ENCODE results near the gene CLIC5.

The CLIC5 gene

GRCh38 chr6:45991189-45991588 lies 24.5 kb downstream of the CLIC5 start:
- DNase-seq, result peak; percentile 27

- DNase-seq, result no peak
These were observed 25.5 kb downstream of the CLIC5 start for GRCh38 chr6:45990162-45990561.

GRCh38 chr6:45988635-45989034 lies 27.0 kb downstream of the CLIC5 start:
- DNase-seq, result no peak

- no peak for DNase-seq
These were observed 27.8 kb downstream of the CLIC5 start for GRCh38 chr6:45987856-45988255.

GRCh38 chr6:45986746-45987274 lies 28.9 kb downstream of the CLIC5 start:
- no peak for DNase-seq

- DNase-seq, result peak; percentile 17
These were observed 30.8 kb downstream of the CLIC5 start for GRCh38 chr6:45984788-45985425.

- DNase-seq, result no peak
These were observed 31.3 kb downstream of the CLIC5 start for GRCh38 chr6:45984347-45984746.

GRCh38 chr6:45983062-45983461 lies 32.6 kb downstream of the CLIC5 start:
- no peak for DNase-seq

GRCh38 chr6:45982280-45983036 lies 33.2 kb downstream of the CLIC5 start:
- peak; percentile 42 for DNase-seq

- DNase-seq, result no peak
These were observed 34.6 kb downstream of the CLIC5 start for GRCh38 chr6:45981046-45981445.

- DNase-seq, result no peak
These were observed 36.3 kb downstream of the CLIC5 start for GRCh38 chr6:45979311-45979710.

GRCh38 chr6:45974596-45974995 lies 41.1 kb downstream of the CLIC5 start:
- DNase-seq, result no peak

- no peak for DNase-seq
These were observed 42.7 kb downstream of the CLIC5 start for GRCh38 chr6:45972795-45973503.

- DNase-seq, result no peak
These were observed 44.4 kb downstream of the CLIC5 start for GRCh38 chr6:45971287-45971686.

GRCh38 chr6:45970326-45970725 lies 45.3 kb downstream of the CLIC5 start:
- DNase-seq, result peak; percentile 19

- no peak for DNase-seq
These were observed 45.8 kb downstream of the CLIC5 start for GRCh38 chr6:45969883-45970282.

GRCh38 chr6:45969026-45969425 lies 46.6 kb downstream of the CLIC5 start:
- DNase-seq, result no peak

GRCh38 chr6:45967363-45967762 lies 48.3 kb downstream of the CLIC5 start:
- no peak for DNase-seq

- DNase-seq, result peak; percentile 38
These were observed 48.9 kb downstream of the CLIC5 start for GRCh38 chr6:45966797-45967196.

GRCh38 chr6:45966340-45966739 lies 49.3 kb downstream of the CLIC5 start:
- DNase-seq, result no peak

GRCh38 chr6:45965792-45966191 lies 49.9 kb downstream of the CLIC5 start:
- DNase-seq, result no peak

- no peak for DNase-seq
These were observed 50.7 kb downstream of the CLIC5 start for GRCh38 chr6:45965007-45965406.

GRCh38 chr6:45964300-45964699 lies 51.4 kb downstream of the CLIC5 start:
- no peak for DNase-seq

GRCh38 chr6:45963896-45964295 lies 51.8 kb downstream of the CLIC5 start:
- DNase-seq, result no peak
